ENCODE results near the gene VWC2. TPM values are rescaled to one million over a fixed set of nuclear protein-coding genes. Genes with fewer than 3 reads are reported as not detected.

Gene VWC2
- polyA plus RNA-seq (2013): not detected

DNA sequence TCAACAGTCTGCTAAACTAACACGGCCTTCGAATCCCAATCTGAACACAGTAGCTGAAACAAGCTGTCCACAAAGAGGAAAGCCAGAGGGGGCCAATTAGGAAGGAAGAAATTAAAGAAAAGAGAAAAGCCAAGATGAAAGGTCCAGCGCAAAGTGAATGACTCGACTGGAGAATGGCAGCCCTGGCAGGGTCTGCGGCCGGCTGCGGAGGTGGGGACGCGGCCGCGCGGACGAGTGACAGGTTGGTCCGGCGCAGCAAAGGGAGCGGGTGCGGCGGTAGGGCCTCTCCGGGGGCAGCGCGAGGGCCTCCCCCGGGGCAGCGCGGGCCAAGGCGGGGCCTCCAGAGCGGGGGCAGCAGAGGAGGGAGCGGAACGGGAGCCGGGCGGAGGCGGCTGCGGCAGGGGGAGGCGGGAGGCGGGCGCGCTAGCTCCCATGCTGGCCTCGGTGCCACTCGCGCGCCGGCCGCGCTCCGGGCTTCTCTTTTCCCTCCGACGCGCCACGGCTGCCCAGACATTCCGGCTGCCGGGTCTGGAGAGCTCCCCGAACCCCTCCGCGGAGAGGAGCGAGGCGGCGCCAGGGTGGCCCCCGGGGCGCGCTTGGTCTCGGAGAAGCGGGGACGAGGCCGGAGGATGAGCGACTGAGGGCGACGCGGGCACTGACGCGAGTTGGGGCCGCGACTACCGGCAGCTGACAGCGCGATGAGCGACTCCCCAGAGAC lies at the start of gene VWC2:
Gene VWC2 (plus strand): TSS at position 421 of the 718 bp plus-strand sequence. CDS start 1,798 bp downstream, outside the sequence.
- under 1% methylated on average over 63 of the region's 75 CpGs for WGBS (ENCODE audit: insufficient coverage)
- peak in 1 of 3 donors; percentile 41 for DNase-seq
- H3K4me3 ChIP-seq (ENCODE audit: control insufficient read depth in 1 of 7, extremely low read depth in 1 of 7, insufficient read depth in 4 of 7, low read depth in 2 of 7, low read length in 6 of 7): peak within 1 kb of the TSS in 6 of 7 experiments; percentile 32 to 69 (median 54)
- ChIA-PET CTCF (no interaction called here), POLR2A (no interaction called here)
- no peaks in the 10 kb centered on the region for H3K9me3 ChIP-seq (ENCODE audit: control extremely low read depth in 1 of 5, control insufficient read depth in 4 of 5, insufficient read depth in 2 of 5, low read depth in 1 of 5, low read length in 4 of 5)
- no peak within 1 kb of the TSS for H3K27ac ChIP-seq (ENCODE audit: insufficient read depth in 1 of 2, low read depth in 1 of 2, low read length in 2 of 2, poor library complexity in 1 of 2, severe bottlenecking in 2 of 2)
- H3K27me3 ChIP-seq (replicated peaks in 2 of 5; ENCODE audit: control insufficient read depth in 4 of 5, insufficient read depth in 5 of 5, low read length in 4 of 5): peaks cover 17 to 84% (median 28%) of the 10 kb centered on the region in 5 experiments
- H3K4me1 ChIP-seq (ENCODE audit: control extremely low read depth in 1 of 4, control insufficient read depth in 4 of 4, insufficient read depth in 4 of 4, low read length in 3 of 4): peaks cover 0 to 36% (median 18%) of the 10 kb centered on the region in 4 experiments
- no peaks in the 10 kb centered on the region for H3K36me3 ChIP-seq (ENCODE audit: control insufficient read depth in 4 of 4, insufficient read depth in 4 of 4, low read length in 3 of 4)

DNA sequence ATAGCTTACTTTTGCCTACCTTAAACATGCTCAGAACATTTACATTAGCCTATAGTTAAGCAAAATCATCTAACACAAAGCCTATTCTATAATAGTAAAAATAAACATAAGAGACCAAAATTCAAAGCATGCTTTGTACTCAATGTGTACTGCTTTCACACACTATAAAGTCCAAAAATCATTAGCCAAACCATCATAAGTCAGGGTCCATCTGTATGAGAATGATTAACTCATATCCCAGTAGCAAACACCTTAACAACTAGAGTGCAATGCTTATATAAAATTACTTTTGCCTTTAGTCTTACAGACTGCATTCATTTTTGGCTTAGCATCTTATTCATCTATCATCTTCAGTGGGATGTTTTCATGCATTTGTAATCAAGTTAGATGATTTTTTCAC lies 49.4 kb upstream of the VWC2 start:
- Histone ChIP-seq H3K27ac (ENCODE audit: insufficient read depth in 1 of 2, low read depth in 1 of 2, low read length in 2 of 2, poor library complexity in 1 of 2, severe bottlenecking in 2 of 2) (no peak overlapping the region), H3K4me3 (ENCODE audit: control insufficient read depth in 1 of 7, extremely low read depth in 1 of 7, insufficient read depth in 4 of 7, low read depth in 2 of 7, low read length in 6 of 7) (no peak overlapping the region), H3K36me3 (ENCODE audit: control insufficient read depth in 4 of 4, insufficient read depth in 4 of 4, low read length in 3 of 4) (no peaks in the 10 kb centered on the region), H3K9me3 (ENCODE audit: control extremely low read depth in 1 of 5, control insufficient read depth in 4 of 5, insufficient read depth in 2 of 5, low read depth in 1 of 5, low read length in 4 of 5) (no peaks in the 10 kb centered on the region), H3K27me3 (replicated peaks in 2 of 5; ENCODE audit: control insufficient read depth in 4 of 5, insufficient read depth in 5 of 5, low read length in 4 of 5) (no peaks in the 10 kb centered on the region), H3K4me1 (ENCODE audit: control extremely low read depth in 1 of 4, control insufficient read depth in 4 of 4, insufficient read depth in 4 of 4, low read length in 3 of 4) (no peaks in the 10 kb centered on the region)
- no peak for DNase-seq
- POLR2A ChIA-PET: interaction anchor here (0.6 kb wide), 1 partner anchor 1526 kb away, joined by 3 read pairs; no protein-coding TSS in a partner anchor
- CTCF ChIA-PET: no interaction called here

DNA sequence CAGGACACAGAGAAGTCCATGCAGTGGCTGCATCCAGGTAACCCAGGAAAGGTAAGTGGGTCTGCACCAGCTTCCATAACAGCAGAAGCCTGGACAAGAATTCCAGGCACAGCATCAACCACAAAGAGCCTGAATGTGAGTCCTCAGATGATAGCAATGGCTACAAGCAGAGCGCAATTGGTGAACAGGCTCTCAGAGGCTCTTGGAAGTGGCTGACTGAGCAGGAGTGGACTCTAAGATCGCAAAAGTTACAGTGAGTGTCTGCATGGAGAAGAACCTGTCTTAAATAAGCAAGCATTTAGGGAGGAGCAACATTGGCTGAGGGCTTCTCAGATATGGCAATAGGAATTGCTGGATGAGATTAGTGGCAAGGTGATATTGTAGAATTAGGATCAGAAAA lies 41.6 kb upstream of the VWC2 start:
- no peaks in the 10 kb centered on the region for H3K4me1 ChIP-seq (ENCODE audit: control extremely low read depth in 1 of 4, control insufficient read depth in 4 of 4, insufficient read depth in 4 of 4, low read length in 3 of 4)
- no peaks in the 10 kb centered on the region for H3K9me3 ChIP-seq (ENCODE audit: control extremely low read depth in 1 of 5, control insufficient read depth in 4 of 5, insufficient read depth in 2 of 5, low read depth in 1 of 5, low read length in 4 of 5)
- POLR2A ChIA-PET: no interaction called here
- 72% methylated on average over 2 of the region's 2 CpGs for WGBS (ENCODE audit: insufficient coverage)
- no peak overlapping the region for H3K27ac ChIP-seq (ENCODE audit: insufficient read depth in 1 of 2, low read depth in 1 of 2, low read length in 2 of 2, poor library complexity in 1 of 2, severe bottlenecking in 2 of 2)
- H3K36me3 ChIP-seq (ENCODE audit: control insufficient read depth in 4 of 4, insufficient read depth in 4 of 4, low read length in 3 of 4): no peaks in the 10 kb centered on the region
- no peak overlapping the region for H3K4me3 ChIP-seq (ENCODE audit: control insufficient read depth in 1 of 7, extremely low read depth in 1 of 7, insufficient read depth in 4 of 7, low read depth in 2 of 7, low read length in 6 of 7)
- H3K27me3 ChIP-seq (replicated peaks in 2 of 5; ENCODE audit: control insufficient read depth in 4 of 5, insufficient read depth in 5 of 5, low read length in 4 of 5): no peaks in the 10 kb centered on the region
- CTCF ChIA-PET: no interaction called here
- no peak for DNase-seq

DNA sequence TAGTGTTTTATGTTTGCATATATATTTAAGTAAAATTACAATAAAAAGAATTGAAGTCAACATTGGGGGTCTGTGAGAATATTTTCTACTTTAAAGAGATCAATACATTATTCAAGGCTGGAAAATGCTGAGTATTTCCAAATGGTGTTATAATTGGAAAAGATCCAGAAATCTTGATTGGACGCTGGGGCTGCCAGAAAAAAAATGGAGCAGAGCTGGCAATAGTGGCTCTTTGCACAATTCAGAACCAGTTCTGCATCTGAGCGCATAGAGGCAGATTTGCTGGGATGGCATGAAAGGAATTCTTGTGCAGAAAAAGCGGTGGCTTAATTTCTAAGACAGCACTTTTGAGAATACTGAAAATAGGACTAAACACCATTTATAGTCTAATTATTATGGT lies 10.8 kb upstream of the VWC2 start:
- no peak overlapping the region for H3K27ac ChIP-seq (ENCODE audit: insufficient read depth in 1 of 2, low read depth in 1 of 2, low read length in 2 of 2, poor library complexity in 1 of 2, severe bottlenecking in 2 of 2)
- no peaks in the 10 kb centered on the region for H3K36me3 ChIP-seq (ENCODE audit: control insufficient read depth in 4 of 4, insufficient read depth in 4 of 4, low read length in 3 of 4)
- 93% methylated on average over 1 of the region's 3 CpGs for whole genome bisulfite sequencing (ENCODE audit: insufficient coverage)
- no peak overlapping the region for H3K4me3 ChIP-seq (ENCODE audit: control insufficient read depth in 1 of 7, extremely low read depth in 1 of 7, insufficient read depth in 4 of 7, low read depth in 2 of 7, low read length in 6 of 7)
- peaks cover 0 to 5% (median 2%) of the 10 kb centered on the region in 5 experiments for H3K27me3 ChIP-seq (replicated peaks in 2 of 5; ENCODE audit: control insufficient read depth in 4 of 5, insufficient read depth in 5 of 5, low read length in 4 of 5)
- no peaks in the 10 kb centered on the region for H3K9me3 ChIP-seq (ENCODE audit: control extremely low read depth in 1 of 5, control insufficient read depth in 4 of 5, insufficient read depth in 2 of 5, low read depth in 1 of 5, low read length in 4 of 5)
- DNase-seq: no peak
- POLR2A ChIA-PET: no interaction called here
- no peaks in the 10 kb centered on the region for H3K4me1 ChIP-seq (ENCODE audit: control extremely low read depth in 1 of 4, control insufficient read depth in 4 of 4, insufficient read depth in 4 of 4, low read length in 3 of 4)
- CTCF ChIA-PET: no interaction called here

DNA sequence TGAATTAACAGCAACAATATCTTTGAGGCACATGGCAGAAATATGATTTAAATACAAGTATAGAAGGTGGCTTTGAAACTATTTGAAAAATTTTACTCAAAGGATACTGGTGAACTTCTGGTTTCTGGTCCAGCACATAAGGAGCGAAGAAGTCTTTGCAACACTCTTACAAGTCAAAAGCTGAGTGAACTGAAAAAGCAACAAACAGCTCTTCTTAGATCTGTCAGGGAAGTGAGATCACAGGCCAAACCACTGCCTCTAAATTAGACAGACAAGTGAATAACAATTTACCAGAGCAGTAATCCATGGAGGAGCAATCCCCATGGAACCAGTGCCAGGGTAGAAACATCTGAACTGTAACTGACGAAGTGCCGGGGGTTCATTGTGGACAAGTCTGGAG lies 9.6 kb upstream of the VWC2 start:
- H3K27ac ChIP-seq (ENCODE audit: insufficient read depth in 1 of 2, low read depth in 1 of 2, low read length in 2 of 2, poor library complexity in 1 of 2, severe bottlenecking in 2 of 2): no peak overlapping the region
- no peaks in the 10 kb centered on the region for H3K4me1 ChIP-seq (ENCODE audit: control extremely low read depth in 1 of 4, control insufficient read depth in 4 of 4, insufficient read depth in 4 of 4, low read length in 3 of 4)
- H3K27me3 ChIP-seq (replicated peaks in 2 of 5; ENCODE audit: control insufficient read depth in 4 of 5, insufficient read depth in 5 of 5, low read length in 4 of 5): peaks cover 0 to 9% (median 4%) of the 10 kb centered on the region in 5 experiments
- CTCF ChIA-PET: no interaction called here
- H3K4me3 ChIP-seq (ENCODE audit: control insufficient read depth in 1 of 7, extremely low read depth in 1 of 7, insufficient read depth in 4 of 7, low read depth in 2 of 7, low read length in 6 of 7): no peak overlapping the region
- no peaks in the 10 kb centered on the region for H3K36me3 ChIP-seq (ENCODE audit: control insufficient read depth in 4 of 4, insufficient read depth in 4 of 4, low read length in 3 of 4)
- H3K9me3 ChIP-seq (ENCODE audit: control extremely low read depth in 1 of 5, control insufficient read depth in 4 of 5, insufficient read depth in 2 of 5, low read depth in 1 of 5, low read length in 4 of 5): no peaks in the 10 kb centered on the region
- DNase-seq: no peak
- POLR2A ChIA-PET: no interaction called here
- WGBS (ENCODE audit: insufficient coverage): 100% methylated on average over 3 of the region's 3 CpGs

DNA sequence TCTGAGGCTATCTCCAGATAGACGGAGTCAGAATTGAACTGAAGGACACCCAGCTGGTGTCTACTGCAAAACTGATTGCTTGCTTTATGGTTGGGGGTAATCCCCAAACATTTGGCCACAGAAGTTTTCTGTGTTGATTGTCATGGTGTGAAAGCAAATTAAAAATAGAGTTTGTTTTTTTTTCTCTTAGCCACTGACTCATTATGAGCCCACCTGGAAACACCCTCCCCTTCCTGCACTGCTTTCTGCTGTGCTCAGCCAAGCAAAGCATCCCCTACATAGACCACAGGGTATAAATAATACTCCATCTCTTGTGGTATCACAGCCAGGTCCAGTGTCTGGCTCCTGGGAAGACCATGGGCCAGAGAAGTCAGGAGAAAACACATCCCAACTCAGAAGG lies 6.5 kb upstream of the VWC2 start:
- no peak overlapping the region for H3K27ac ChIP-seq (ENCODE audit: insufficient read depth in 1 of 2, low read depth in 1 of 2, low read length in 2 of 2, poor library complexity in 1 of 2, severe bottlenecking in 2 of 2)
- POLR2A ChIA-PET: no interaction called here
- no peak for DNase-seq
- no peaks in the 10 kb centered on the region for H3K9me3 ChIP-seq (ENCODE audit: control extremely low read depth in 1 of 5, control insufficient read depth in 4 of 5, insufficient read depth in 2 of 5, low read depth in 1 of 5, low read length in 4 of 5)
- H3K36me3 ChIP-seq (ENCODE audit: control insufficient read depth in 4 of 4, insufficient read depth in 4 of 4, low read length in 3 of 4): no peaks in the 10 kb centered on the region
- peaks cover 7 to 28% (median 10%) of the 10 kb centered on the region in 5 experiments for H3K27me3 ChIP-seq (replicated peaks in 2 of 5; ENCODE audit: control insufficient read depth in 4 of 5, insufficient read depth in 5 of 5, low read length in 4 of 5)
- no peak overlapping the region for H3K4me3 ChIP-seq (ENCODE audit: control insufficient read depth in 1 of 7, extremely low read depth in 1 of 7, insufficient read depth in 4 of 7, low read depth in 2 of 7, low read length in 6 of 7)
- CTCF ChIA-PET: interaction anchor here (1.0 kb wide), 1 partner anchor 16 kb away, joined by 3 read pairs; no protein-coding TSS in a partner anchor
- no peaks in the 10 kb centered on the region for H3K4me1 ChIP-seq (ENCODE audit: control extremely low read depth in 1 of 4, control insufficient read depth in 4 of 4, insufficient read depth in 4 of 4, low read length in 3 of 4)
- 100% methylated on average over 1 of the region's 1 CpG for WGBS (ENCODE audit: insufficient coverage)

DNA sequence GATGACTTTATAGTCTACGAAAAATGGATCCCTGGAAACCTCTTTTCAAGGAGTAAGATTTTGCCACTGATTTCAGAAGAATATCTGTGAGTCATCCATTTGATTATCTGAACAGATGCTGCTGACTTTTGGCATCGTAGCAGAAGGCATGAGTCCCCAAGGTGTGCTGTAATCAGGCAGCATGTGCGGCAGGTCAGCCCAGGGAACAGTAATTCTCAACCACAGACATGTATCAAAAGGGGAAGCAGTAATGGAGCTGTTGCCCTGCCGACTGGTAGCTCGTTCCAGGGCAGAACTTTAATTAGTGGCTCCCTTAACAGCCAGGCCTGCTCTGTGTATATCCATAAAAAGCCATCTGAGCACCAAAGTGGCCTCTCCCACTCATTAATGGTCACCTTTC lies 5.7 kb upstream of the VWC2 start:
- peaks cover 8 to 35% (median 13%) of the 10 kb centered on the region in 5 experiments for H3K27me3 ChIP-seq (replicated peaks in 2 of 5; ENCODE audit: control insufficient read depth in 4 of 5, insufficient read depth in 5 of 5, low read length in 4 of 5)
- peaks cover 0 to 4% (median under 1%) of the 10 kb centered on the region in 4 experiments for H3K4me1 ChIP-seq (ENCODE audit: control extremely low read depth in 1 of 4, control insufficient read depth in 4 of 4, insufficient read depth in 4 of 4, low read length in 3 of 4)
- DNase-seq: peak in 1 of 3 donors; percentile 18
- H3K27ac ChIP-seq (ENCODE audit: insufficient read depth in 1 of 2, low read depth in 1 of 2, low read length in 2 of 2, poor library complexity in 1 of 2, severe bottlenecking in 2 of 2): no peak overlapping the region
- no peaks in the 10 kb centered on the region for H3K36me3 ChIP-seq (ENCODE audit: control insufficient read depth in 4 of 4, insufficient read depth in 4 of 4, low read length in 3 of 4)
- ChIA-PET POLR2A (no interaction called here), CTCF (no interaction called here)
- no peaks in the 10 kb centered on the region for H3K9me3 ChIP-seq (ENCODE audit: control extremely low read depth in 1 of 5, control insufficient read depth in 4 of 5, insufficient read depth in 2 of 5, low read depth in 1 of 5, low read length in 4 of 5)
- no peak overlapping the region for H3K4me3 ChIP-seq (ENCODE audit: control insufficient read depth in 1 of 7, extremely low read depth in 1 of 7, insufficient read depth in 4 of 7, low read depth in 2 of 7, low read length in 6 of 7)
- WGBS (ENCODE audit: insufficient coverage): 75% methylated on average over 5 of the region's 5 CpGs

All from common myeloid progenitor, CD34-positive (primary cell).